GM18499 (cell line): ENCODE measurements around the gene CGGBP1.

Source experiments
- ATAC-seq: cut with Tn5 transposase; IDR thresholded peaks from one replicate; pipeline ENCODE4 v1.9.1; 2021; ENCODE audit warnings: moderate number of reproducible peaks; ENCODE audit not compliant: insufficient read depth, unreplicated experiment

The CGGBP1 gene, protein sequence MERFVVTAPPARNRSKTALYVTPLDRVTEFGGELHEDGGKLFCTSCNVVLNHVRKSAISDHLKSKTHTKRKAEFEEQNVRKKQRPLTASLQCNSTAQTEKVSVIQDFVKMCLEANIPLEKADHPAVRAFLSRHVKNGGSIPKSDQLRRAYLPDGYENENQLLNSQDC

DNA sequence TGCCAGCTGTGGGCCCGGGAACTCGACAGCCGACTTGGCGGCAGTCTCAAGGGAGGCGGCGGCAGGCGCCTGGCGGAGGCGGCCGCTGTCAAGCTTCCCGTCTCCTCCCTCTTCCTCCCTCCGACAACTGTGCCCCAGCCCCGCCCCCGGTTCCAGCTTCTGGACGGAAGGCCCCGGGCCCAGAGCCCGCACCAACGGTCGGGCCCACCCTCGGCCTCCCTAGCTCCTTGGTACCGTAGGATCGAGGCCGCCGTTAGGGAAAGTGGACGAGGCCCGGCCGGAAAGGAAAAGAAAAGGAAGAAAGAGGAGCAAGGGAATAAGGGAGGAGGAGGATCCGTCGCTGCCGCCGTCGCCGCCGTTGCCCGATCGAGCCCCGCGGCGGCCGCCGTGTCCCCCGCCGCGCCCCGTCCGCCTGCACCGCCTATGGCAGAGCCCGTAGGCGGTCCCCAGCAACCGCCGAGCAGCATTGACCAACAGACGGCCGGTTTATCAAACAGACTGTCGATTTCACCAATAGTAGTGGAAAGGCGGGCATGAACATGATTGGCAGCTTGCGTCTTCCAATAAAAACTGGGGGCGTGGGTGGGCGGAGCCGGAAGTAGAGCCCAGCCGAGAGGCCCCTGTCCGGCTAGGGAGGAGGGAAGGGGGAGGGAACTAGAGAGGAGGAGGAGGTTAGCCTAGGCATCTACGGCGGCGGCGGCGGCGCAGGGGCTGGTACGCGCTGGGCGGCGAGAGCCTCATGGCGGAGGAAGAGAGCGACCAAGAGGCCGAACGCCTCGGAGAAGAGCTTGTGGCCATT, at the start of gene CGGBP1, which contains the start of gene ZNF654:
Gene CGGBP1 (minus strand): TSS at position 425 of the 799 bp plus-strand sequence. CDS start 3,029 bp downstream, outside the sequence.
Gene ZNF654 (plus strand): TSS at position 675 of the 799 bp plus-strand sequence. CDS start 65 bp downstream, at position 740.
- peak; percentile 86 for ATAC-seq

- no peak for ATAC-seq
Observed at GRCh38 chr3:88105325-88105724, 46.5 kb upstream of the CGGBP1 start.

- ATAC-seq = peak; percentile 72
Observed at GRCh38 chr3:88101142-88101541, 42.3 kb upstream of the CGGBP1 start.

- ATAC-seq = no peak
Observed at GRCh38 chr3:88093266-88093665, 34.5 kb upstream of the CGGBP1 start.

DNA sequence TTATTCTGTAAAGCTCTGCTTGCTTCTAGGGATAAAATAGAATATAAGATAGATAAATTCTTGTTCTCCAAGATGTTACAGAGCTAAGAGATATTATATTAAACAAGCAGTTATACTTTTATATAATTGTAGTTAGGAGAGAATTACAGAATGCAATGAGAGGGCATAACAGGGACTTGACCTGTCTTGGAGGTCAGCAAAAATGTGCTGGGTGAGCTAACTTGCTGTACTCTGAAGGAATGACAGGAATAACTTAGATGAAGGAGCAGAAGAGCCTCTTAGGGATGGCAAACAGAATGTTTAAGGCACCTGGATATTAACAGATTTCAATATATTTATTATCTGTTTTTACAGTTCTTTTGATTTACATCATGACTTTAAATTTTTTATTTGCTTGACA, 33.5 kb upstream of the CGGBP1 start:
- ATAC-seq = no peak

DNA sequence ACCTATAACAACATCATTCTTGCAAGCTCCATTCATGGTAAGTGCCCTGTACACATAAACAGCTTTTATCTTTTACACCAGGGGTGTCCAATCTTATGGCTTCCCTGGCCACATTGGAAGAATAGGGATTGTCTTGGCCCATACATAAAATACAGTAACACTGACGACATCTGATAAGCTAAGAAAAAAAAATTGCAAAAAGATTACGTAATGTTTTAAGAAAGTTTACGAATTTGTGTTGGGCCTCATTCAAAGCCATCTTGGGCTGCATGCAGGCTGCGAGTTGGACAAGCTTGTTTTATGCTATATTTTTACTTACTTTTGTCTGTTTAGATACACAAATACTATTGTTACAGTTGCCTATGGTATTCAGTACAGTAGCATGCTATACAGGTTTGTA, 31.9 kb upstream of the CGGBP1 start:
- no peak for ATAC-seq

- ATAC-seq = no peak
Observed at GRCh38 chr3:88084097-88084501, 25.3 kb upstream of the CGGBP1 start.

GRCh38 chr3:88082854-88083253, 24.0 kb upstream of the CGGBP1 start:
- ATAC-seq = no peak

DNA sequence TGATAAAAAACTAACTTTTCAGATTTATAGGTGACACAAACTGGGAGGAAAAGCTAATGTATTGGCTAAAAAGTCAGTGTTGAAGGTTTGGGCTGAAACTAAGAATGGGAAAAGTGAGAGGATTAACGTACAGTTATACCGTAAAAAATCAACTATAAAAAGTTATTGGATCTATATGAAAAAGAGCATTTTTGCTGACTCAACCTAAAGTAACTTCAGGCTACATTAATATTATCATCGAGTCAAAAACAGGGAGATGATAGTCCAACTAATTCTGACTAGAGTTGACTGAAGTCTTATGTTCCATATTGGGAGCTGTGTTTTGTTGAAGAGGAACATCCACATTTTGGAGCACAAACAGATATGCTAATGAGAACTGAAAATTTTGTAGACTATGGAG, 20.1 kb upstream of the CGGBP1 start:
- no peak for ATAC-seq

- no peak for ATAC-seq
Observed at GRCh38 chr3:88076712-88077111, 17.9 kb upstream of the CGGBP1 start.

GRCh38 chr3:88075497-88075896, 16.7 kb upstream of the CGGBP1 start:
- ATAC-seq = no peak

DNA sequence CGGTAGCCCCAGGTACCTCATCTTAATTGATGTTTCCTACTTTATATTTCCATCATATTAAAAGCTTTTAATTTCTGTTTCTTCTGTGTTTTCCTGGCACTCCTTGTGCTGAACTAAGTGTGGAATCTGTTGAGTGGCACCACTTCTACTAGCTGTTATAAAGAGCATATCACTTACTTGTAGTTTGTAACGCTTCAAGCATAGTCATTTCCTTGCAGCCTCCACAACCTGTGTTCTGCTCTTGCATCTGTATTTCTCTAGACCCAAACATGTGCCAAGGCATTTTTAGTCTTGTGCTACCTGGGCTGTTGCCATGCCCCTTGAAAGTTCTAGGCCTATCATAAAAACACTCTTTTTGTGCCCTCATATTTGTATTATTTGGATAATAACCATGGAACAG, 16.3 kb upstream of the CGGBP1 start:
- ATAC-seq = no peak

DNA sequence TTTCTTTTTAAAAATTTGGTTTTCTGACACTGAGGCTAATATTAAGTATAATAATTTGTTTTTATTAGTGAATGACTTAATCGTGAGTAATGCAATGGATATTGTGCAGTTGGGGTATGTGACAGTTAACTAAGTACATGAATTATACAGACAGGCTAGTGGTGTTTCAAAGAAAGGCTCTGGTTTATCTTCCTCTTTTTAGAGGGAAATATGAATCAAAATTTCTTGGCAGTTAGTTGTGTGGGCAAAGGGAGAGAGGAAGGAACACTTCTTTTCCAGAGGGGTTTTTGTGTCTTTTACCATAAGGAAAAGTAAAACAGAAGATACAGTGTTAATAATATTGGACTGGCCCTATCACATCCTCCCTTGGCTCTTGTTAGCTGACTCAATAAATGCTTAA, 2.9 kb upstream of the CGGBP1 start:
- no peak for ATAC-seq

DNA sequence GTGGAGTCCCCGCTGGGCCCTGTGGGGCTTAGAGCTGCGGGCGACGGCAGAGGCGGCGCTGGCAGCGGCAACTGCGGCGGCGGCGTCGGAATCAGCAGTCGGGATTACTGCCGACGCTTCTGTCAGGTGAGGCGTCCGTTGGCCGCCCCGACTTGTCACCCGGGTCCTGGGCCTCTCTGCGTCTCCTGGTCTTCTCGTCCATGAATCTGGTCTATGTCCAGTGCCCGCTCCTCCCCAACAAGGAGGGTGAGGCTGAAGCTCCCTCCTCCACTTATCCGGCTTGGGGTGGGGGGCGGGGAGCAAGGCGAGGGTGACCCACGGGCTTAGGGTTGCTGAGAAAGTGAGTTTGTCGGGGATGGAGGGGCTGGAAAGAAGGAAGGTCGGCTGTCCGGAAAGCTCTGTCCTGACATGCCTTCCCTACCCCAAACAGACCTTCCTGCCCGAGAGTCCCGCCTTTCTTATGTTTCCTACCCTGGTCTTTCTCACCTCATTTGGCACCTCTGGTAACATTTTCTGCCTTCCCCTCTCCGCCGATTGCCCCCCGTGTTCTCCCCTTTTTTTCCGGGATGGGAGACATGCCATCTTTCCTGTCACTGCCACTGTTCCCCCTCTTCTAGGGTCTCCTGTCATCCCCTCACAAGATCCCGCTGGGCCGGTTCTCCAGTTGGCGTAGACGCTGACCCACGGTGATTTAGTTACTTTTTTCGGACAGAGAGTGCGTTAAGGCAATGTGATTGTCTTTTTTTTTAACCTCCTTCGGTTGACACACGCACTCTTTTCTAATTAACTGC, 770 bp upstream of the CGGBP1 start:
- peak; percentile 4 for ATAC-seq

DNA sequence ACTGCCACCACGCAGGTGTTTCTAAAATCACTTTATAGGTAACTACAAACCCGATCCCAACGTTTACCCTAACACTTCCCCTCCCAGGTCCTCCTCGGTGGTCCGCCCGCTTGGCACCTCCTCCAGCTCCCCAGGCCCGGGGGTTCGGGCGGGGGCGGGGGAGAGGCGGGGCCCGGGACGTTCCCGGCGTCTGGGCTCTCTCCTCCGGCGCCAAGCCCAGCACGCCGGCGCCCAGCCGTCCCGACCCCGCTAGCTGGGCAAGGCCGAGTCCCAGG, 562 bp downstream of the CGGBP1 start:
- ATAC-seq = peak; percentile 2

DNA sequence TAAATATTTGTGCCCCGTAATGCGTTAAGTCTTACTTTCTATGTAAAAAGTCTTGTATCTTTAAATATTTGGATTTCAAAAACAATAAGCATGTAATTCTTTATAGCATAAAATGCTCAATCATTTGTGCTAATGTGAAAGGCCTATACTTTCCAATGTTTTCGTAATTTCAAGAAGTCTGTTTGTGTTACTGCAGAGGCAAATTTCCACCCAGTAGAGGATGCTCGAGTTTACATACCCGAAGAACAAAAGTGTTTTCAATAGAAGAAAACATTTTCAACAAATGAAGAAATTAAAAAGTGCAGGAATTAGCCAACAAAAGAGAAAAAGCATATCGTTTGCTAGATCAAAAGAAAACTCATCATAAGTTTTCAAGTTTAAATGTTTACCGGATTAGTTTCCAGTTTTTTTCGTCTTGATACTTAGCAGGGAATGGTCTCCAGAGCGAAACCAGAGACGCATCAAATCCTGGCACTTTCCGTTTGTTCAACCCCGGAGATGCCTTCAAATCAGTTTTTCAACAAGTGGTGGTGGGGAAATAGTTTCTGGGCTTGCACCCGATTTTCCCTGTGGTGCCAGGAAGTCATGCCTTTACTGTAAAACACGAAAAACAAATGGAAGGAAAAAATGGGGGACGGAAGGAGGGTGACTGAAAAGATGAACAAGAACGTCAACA, 1.0 kb downstream of the CGGBP1 start:
- ATAC-seq = no peak

GRCh38 chr3:88046766-88047165, 12.0 kb downstream of the CGGBP1 start:
- no peak for ATAC-seq

DNA sequence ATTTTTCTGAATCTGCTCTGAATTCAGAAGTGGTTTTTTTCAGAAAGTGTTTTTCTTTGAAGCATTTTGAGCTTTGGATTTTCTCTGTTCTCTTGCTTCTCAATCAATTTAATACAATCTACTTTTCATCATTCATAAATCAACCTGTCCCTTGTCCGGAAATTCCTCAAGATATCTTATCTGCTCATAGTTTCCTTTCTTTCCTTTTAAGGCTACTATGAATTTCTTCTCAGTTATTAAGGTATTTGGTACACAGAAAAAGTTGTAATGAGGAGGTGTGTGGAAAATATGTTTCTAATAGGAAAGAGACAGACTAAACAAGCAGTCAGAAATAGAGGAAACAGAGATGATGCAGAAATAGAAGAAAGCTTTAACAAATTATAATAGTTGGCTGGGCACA, 14.4 kb downstream of the CGGBP1 start:
- ATAC-seq = no peak

GRCh38 chr3:88041005-88041404, 17.8 kb downstream of the CGGBP1 start:
- no peak for ATAC-seq

DNA sequence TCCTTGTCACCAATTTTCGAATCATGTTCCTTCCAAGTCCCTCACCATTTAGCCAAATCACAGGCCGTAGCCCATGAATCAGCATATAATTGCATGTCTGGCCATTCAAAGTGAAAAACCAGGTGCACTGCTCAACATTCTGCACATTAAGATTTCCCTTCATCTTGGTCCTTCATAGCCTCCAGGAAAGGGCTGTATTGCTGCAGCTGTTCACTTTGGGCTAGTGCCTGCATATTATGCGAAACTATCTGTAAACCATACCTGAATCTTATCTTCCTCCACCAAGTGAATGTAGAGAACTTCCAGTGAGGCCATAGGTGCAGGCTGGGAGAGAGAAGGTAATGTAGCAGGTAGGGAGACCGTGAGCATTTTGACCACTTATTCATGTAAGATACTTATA, 18.3 kb downstream of the CGGBP1 start:
- no peak for ATAC-seq

- ATAC-seq = no peak
Observed at GRCh38 chr3:88038566-88038965, 20.2 kb downstream of the CGGBP1 start.
